Fibroblast of skin of left quadriceps (primary cell): ENCODE data around the gene EZH1.
A peak's percentile ranks its signal among the peaks of the same experiment; 100 is the strongest.

Source experiments
- DNase-seq, 2 experiments: peaks; one replicate each; pipeline ENCODE4 v3.0.0-alpha.2; 2013; ENCODE audit warnings: low read depth in 2 of 2

EZH1 gene

DNA sequence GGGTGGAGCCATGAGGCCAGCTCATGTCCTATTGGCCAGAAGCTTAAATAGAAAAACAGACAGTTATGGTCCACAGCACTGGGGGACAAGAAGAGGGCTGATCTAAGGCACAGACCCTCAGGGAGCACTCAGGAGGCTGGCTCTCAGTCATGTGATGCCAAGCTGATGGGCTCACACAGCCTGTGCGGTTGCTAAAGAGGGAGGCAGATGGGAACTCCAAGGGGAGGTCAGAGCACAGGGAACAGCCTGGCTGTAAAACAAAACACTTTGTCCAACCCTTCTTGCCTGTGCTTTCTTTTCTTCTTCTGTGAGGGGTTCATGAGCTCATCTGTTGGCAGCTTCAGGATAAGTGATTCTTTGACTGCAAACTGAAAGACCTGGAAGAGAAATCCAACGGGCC is 35.3 kb downstream of the EZH1 start:
- DNase-seq: no peak

DNA sequence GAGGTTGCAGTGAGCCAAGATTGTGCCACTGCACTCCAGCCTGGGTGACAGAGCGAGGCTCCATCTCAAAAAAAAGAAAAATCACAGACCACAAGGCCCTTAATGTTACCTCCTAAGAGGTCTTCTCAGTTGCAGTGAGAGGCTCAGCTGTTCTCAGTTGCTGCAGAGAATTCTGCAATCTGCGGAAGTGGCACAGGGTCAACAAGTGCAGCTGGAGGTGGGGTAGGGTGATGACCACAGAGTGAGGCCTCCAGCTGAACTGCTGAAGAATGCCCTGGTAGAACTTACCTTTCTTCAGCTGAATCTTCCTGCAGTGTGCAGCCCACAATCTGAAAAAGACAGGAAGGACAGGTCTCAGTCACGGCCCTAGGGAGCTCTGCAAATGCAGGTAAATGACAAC is 36.3 kb downstream of the EZH1 start:
- no peak for DNase-seq

DNA sequence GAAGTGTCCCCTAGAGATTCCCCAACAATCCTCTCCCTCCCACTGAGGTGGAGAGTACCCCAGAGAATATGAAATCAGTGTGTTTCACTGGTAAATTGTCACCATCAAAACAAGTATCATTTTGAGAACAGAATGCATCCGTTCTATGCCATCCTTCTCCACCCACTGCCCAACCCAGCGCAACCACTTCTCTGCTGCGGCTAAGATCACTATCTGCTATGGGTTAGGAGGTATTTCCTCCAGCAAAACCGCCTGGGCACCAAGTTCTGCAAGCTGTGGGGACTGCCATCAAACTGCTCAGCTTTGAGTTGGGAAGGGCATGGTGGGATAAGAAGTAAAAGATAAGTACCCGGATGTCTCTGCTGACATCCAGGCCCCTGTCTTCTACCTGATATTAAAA is 38.1 kb downstream of the EZH1 start:
- DNase-seq: no peak

DNA sequence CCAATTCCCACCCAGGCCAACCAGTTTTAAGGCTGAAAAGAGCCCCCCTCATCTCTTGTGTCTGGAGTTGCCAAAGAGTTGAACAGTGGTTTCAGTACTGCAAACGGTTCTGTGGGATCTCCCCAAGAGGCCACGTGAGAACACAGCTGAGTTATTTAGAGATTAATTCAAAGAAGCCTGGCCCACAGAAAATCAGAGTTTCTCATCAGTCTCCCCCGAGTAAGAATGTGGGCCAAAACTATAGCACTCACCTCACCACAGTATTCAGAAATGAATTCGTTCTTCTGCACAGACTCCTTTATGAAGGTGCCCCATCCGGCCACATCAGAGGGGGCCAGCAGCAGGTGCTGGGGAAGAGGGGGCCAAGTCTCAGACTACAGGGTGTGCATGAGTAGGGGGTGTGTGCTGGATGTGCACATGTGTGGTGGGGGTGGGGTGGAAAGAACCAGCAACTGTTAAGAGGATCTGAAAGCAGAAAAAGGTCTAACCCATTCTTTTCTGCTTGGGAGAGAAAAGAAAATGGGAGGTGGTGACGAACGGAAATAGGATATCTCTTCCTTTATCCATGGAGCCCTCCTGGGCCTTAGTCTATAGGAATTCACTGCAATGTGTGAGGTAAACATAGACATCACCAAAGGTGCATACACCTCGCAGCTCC is 39.9 kb downstream of the EZH1 start:
- DNase-seq: no peak

DNA sequence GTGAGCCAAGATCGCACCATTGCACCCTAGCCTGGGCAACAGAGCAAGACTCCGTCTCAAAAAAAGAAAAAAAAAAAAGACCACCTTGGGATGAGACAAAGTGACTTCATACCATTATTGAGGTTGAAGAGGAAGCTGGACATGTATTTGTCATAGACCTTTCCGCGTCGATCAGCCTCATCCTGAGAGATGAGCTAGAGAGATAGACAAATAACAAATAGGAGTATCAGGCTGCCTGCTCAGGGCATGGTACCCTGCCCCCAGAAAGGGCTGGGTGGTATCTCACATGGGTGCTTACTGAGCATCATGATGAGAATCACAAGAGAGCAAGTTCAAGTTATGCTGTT is 40.4 kb downstream of the EZH1 start:
- DNase-seq: no peak

DNA sequence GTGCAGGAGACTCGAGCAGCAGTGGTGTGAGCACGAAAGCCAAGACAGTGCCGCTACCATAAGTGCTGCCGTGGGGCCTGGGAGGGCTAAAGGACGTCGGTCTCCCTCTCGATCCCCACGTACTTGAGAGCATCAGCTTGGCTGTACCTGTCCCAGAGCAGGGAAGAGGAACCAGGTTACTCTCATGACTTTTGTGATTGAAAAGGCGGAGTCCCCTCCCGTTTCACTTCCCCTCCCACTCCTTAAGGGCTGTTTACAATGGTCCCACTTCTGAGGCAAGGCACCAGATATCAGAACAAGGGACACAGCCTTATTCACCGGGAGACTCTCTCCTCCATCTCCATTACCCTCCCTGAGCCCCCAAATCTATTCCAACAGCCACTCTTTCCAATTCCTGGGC is 42.4 kb downstream of the EZH1 start:
- DNase-seq: no peak

DNA sequence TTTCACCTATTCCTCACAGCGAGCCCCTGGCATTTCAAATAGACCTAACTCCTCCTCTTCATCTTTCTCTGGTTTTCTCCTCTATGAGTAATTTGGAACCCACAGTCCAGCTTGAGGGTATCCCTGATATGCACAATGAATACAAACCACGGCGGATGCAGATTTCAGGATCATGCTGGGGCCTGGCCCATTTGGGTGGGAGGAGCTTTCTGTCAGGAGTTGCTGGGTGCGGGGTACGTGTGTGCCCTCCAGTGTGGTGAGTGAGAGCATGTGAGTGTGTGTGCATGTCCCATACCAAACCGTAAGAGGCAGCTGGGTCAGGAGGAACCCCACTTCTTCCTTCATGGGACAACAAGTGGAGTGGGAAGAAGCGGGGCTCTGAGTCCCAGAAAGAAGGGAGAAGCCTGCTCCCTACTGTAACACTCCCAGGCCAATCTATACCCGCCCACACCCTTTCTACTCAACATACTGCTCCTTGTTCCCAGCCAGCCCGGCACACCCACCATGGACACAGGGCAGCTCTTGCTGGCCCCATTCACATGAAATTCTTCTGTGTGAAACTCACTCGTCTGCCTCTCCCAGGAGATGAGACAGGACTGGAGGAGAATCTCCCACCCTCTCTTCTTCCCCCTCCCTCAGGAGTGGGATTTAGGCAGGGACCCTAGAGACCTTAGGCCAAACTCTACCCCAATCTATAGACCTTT is 44.1 kb downstream of the EZH1 start:
- no peak for DNase-seq

DNA sequence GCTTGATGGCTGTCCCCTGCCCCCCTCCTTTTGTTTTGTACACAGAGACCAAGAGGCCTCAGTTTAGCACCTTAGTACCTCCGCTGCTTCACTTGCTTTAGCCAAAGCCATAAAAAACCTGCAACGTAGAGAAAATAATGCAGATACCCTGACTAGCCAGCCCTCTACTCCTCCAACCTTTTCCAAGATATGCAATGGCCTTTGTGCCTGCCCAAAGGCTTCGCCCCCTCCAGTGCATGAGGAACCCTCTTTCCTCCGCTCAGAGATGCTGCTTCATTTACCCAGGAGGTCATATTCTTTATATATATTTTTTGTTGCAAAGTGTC is 45.5 kb downstream of the EZH1 start:
- no peak for DNase-seq

DNA sequence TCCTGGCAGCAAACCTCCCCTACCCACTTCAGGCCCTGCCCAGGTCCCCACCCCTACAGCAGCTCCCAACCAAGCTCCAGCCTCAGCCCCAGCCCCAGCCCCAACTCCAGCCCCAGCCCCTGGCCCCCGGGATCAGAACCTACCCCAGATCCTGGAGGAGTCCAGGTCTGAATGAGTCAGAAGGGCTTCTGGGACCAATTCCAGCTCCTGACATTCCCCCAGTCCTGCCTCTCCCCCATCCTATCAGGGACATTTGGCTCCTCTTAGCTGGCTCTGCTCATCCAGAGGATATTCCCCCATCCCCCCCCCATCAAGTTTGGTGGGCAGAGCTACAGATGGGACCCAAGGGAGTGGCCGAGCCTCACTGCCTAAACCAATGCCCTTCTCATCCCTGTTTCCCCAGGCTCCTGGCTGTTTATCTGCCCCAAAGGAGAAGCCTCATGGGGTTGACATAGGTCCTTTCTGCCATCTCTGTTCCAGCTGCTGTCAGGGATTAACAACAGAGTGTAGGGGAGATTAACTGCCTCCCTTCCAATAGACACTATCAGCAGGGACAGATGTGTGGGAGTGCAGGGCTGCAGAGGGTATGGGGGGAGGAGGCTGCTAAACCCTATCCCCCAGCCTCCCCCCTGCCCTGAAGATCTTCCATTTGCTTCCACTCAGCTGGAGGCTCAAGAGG is 46.0 kb downstream of the EZH1 start:
- peak; percentile 79 to 81 for DNase-seq

DNA sequence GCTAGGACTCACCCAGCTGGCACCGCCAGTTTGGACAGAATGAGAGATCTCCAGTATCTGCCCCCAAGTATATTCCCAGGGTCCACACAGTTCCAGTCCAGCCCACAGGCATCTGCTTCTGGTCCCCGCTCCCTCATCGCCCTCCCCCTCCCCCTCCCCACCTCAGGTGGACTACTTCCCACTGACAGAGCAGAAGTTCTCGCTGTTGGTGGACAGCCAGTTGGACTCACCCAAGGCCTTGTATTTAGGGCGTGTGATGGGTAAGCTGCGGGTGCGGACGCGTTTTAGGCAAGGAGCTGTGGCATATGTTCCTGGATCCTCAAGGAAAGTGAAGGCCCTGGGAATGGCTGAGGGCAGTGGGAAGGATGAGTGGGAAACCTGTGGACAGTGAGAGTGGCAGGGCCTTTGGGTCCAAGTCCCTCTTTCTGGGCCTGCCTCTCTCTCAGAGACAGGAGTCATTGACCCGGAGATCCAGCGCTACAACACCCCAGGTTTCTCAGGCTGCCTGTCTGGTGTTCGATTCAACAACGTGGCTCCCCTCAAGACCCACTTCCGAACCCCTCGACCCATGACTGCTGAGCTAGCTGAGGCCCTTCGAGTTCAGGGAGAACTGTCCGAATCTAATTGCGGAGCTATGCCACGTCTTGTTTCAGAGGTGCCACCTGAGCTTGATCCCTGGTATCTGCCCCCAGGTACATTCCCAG is 47.6 kb downstream of the EZH1 start:
- no peak for DNase-seq

DNA sequence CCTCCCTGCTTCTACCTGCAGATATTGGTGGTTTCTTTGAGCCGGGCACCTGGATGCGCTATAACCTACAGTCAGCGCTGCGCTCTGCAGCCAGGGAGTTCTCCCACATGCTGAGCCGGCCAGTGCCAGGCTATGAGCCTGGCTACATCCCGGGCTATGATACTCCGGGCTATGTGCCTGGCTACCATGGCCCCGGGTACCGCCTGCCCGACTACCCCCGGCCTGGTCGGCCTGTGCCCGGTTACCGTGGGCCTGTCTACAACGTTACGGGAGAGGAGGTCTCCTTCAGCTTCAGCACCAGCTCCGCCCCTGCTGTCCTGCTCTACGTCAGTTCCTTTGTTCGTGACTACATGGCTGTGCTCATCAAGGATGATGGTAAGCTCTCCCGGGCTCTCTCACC is 49.3 kb downstream of the EZH1 start:
- DNase-seq: no peak

DNA sequence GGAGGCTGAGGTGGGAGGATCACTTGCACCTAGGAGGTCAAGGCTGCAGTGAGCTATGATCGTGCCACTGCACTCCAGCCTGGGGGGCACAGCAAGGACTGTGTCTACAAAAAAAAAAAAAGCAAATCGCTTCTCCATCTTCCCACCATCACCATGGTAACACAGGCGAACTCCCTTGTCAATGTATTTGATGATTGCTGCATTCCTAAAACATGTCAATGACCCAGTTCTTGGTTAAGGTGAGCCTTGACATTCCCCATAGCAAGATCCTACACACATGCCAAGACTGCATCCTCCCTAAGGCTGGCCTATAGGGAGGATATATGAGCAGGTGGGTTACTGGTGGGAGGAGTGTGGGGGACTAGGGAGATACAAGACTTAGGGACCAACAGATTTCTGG is 50.3 kb downstream of the EZH1 start:
- no peak for DNase-seq

DNA sequence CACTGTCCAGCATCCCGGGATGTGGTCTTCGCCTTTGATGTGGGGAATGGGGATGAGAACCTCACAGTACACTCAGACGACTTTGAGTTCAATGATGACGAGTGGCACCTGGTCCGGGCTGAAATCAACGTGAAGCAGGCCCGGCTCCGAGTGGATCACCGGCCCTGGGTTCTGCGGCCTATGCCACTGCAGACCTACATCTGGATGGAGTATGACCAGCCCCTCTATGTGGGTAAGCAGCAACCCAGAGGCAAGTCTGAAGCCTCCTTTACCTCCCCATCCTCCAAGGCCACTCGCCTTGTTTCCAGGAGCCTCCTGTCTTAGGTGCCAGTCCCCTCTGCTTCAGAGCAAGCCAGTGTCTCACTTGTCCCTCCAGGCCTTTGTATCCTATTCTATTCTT is 52.4 kb downstream of the EZH1 start:
- DNase-seq: no peak

DNA sequence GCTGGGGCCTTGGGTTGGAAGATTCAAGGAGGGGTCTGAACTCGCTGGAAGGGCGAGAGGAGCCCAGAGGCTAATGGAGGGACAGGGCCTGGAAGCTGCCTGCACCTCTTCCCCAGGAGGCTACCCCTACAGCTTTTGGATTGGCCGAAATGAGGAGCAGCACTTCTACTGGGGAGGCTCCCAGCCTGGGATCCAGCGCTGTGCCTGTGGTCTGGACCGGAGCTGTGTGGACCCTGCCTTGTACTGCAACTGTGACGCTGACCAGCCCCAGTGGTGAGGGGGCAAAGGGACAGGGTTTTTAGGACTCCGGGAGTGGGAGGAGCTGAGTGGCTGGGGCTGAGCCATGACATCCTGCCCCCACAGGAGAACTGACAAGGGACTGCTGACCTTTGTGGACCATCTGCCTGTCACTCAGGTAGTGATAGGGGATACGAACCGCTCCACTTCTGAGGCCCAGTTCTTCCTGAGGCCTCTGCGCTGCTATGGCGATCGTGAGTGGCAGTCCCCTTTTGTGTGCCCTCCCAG is 53.8 kb downstream of the EZH1 start:
- no peak for DNase-seq

DNA sequence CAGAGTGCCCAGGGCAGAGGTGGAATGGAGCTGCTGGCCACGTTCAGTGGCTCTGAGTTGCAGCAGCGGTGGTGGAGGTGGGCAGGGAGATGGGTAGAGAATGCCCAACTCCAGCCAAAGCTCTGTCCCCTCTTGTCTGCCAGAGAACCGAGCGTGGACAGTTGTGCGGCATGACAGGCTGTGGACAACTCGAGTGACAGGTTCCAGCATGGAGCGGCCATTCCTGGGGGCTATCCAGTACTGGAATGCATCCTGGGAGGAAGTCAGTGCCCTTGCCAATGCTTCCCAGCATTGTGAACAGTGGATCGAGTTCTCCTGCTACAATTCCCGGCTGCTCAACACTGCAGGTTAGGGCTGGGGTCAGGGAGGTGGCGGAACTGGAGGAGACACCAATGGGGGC is 54.2 kb downstream of the EZH1 start:
- no peak for DNase-seq

DNA sequence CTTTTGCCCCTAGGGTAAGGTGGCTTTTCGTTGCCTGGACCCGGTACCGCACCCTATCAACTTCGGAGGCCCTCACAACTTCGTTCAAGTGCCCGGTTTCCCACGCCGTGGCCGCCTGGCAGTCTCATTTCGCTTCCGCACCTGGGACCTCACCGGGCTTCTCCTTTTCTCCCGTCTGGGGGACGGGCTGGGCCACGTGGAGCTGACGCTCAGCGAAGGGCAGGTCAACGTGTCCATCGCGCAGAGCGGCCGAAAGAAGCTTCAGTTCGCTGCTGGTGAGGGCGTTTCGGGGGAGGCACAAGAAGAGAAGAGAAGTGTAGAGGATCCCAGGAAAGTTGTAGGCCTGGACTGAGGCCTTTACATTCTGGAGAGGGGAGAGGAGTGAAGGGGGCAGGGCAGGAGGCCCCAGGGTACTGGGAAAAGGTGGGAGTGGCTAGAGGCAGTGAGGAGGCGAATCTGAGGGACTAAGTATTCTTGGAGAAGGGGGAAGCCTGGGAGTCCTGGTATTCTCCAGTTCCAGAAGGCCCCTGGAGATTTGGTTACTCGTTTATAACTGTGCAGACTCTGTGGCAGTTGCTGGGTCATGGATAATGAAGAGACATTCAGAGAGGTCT is 57.0 kb downstream of the EZH1 start:
- no peak for DNase-seq

DNA sequence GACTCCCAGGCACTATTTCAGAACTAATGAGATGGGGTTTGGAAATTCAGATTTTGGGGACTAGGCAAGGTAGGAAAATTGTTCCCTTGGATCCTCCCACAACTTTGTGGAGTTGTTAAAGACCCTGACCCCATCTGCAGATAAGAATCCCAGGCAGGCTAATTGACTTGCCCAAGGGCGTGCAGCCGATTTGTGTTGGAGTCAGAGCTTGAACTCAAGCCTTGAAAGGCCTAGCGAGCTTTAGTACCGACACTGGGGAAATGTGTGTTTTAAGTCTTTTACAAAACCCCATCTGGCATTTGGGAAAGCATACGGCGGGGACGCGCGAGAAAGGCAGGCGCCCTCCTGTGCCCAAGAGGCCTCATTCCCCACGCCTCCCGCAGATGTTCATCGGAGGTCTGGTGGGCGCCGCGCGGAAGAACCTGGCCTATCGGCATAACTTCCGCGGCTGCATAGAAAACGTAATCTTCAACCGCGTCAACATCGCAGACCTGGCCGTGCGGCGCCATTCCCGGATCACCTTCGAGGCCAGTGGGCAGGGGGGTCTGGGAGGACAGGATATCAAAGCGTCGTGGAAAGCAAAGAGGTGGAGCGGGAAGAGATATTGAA is 58.2 kb downstream of the EZH1 start:
- no peak for DNase-seq

DNA sequence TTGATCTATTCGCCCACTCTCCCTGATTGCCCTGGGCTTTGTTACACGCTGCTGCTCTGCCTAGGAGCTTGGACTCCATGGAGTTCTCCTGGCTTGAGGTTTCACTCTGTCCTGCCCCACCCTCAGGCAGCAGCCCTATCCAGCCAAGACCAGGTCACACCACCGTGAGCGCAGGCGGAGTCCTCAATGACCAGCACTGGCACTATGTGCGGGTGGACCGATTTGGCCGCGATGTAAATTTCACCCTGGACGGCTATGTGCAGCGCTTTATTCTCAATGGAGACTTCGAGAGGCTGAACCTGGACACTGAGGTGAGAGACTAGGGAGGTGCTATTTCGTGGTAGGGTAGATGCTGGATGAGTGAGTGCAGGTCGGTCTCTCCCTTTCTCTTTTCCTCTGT is 59.0 kb downstream of the EZH1 start:
- DNase-seq: no peak

DNA sequence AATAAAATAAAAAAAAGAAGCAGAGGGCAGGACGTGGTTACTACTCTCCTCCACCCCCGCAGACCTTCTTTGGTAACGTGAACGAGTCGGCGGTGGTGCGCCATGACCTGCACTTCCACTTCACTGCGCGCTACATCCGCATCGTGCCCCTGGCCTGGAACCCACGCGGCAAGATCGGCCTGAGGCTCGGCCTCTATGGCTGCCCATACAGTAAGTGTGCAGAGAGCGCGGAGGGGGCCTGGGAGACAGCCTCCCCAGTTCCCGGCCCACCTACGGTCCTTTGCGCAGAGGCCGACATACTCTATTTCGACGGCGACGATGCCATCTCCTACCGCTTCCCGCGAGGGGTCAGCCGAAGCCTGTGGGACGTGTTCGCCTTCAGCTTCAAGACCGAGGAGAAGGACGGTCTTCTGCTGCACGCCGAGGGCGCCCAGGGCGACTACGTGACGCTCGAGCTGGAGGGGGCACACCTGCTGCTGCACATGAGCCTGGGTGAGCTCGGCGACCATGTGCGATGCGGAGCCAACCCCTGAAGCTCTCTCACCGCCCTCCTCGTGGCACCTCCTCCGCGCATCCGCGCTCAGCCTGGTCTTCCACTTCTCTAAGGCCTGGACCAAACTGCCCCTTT is 59.8 kb downstream of the EZH1 start:
- DNase-seq: no peak

DNA sequence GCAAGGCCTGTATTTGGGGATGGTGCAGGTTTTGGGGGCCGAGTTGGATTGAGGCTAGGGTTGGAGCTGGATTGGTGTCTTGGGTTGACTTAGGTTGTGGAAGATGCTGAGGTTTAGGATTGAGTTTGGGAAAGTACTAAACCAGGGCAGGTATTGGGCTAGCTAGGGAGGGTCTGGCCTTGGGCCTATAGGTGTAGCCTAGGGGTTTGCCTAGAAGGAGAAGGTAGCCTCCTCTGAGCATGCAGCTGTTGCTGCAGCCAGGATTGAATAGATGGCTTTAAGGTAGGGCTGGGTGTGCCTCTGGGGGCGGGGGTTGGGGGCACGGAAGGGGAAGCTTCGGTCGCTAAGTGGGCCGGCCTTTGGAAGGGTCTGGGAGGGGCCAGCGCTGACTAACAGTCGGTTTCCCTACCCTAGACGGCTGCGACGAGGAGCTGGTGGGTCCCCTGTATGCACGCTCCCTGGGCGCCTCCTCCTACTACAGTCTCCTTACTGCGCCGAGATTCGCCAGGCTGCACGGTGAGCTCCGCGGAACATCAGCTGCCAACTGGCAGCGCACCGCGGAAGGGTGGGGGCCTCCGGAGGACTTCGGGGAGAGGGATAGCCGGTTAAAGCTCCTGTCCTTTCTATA is 61.3 kb downstream of the EZH1 start:
- no peak for DNase-seq
